Ramos (cell line): ENCODE data around the gene ZNF180.
"Not testable (repeated sequence)": the region's sequence is repeated elsewhere in the genome, so short reads cannot be mapped to it uniquely, and the experiment has no call there.

Source experiments
- in situ Hi-C: fragments of 300-500 bp; cut with MboI; formaldehyde crosslinking; loops from one replicate; pipeline ENCODE4 v1.14.3; 2022; ENCODE audit warnings: low sequenced_read_pairs; ENCODE audit not compliant: unreplicated experiment

The ZNF180 gene

DNA sequence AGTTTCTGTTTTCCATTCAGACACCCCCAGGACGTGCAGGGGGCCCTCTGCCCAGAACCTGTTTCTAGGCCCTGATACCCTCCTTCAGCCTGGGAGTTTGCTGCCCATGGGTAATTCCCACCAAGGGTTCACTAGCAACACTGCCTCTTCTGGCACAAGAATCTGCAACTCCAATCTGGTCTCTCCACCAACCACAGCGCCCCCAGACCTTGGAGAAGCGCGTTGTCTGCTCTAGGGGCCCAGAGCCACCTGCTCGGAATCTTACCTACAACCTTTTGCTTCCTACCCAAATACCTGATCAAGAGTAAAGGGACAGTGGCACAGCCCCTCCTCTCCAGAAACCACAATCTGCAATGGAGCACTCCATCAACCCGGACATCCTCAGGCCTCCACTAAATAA, 763 bp downstream of the ZNF180 start:
- in situ Hi-C loops, result no loop called here

DNA sequence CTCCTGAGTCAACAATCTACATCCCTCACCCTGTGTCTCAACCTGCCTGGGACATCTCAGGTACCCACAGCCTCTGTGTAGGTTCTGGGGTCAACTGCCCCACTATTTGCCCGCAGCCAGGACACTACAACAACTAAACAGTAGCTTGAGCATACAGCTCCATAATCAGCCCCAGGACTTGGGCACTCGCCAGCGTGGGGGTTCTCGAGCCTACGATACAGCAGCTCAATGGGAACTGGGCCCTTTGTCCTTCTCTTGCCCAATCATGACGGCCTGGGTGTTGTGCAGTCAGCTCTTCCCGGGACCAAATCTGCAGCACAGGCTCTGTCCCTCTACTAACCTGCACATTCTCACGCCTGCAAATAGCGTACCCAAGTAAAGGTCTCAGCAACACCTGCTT, 1.3 kb downstream of the ZNF180 start:
- in situ Hi-C loops, result no loop called here

DNA sequence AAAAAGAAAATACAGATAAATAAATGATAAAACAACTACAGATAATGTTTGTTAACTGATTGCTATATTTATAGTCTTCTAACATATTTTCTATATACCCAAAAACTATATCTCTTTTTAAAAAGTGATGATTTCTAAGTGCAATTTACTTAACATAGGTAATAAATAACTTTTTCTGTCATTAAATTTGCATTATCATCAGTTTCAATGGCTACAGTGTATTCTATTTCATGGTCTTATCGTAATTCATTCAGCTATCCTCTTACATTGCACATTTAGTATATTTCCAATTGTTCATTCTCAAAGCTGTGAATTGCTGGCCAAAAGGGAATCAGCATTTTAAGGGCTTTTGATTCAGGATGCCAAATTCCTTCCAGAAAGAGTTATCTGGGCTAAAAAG, 3.6 kb downstream of the ZNF180 start:
- in situ Hi-C loops, result no loop called here

DNA sequence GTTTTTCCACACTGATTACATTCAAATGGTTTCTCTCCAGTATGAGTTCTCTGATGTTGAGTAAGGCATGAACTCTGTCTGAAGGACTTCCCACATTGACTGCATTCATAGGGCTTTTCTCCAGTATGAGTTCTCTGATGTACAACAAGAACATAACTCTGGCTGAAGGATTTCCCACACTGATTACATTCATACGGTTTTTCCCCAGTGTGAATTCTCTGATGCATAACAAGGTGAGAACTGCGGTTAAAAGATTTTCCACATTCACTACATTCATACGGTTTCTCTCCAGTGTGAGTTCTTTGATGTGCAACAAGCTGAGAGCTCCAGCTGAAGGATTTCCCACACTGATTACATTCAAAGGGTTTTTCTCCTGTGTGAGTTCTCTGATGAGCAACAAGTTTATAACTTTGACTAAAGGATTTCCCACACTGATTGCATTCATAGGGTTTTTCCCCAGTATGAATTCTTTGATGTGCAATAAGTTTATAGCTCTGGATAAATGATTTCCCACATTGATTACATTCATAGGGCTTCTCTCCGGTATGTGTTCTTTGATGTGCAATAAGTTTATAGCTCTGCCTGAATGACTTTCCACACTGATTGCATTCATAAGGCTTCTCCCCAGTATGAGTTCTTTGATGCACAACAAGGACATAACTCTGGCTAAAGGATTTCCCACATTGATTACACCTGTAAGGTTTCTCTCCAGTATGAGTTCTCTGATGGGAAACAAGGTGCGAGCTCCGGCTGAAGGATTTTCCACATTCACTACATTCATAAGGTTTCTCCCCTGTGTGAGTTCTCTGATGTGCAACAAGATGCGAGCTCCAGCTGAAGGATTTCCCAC, 23.5 kb downstream of the ZNF180 start:
- in situ Hi-C loops, result no loop called here

DNA sequence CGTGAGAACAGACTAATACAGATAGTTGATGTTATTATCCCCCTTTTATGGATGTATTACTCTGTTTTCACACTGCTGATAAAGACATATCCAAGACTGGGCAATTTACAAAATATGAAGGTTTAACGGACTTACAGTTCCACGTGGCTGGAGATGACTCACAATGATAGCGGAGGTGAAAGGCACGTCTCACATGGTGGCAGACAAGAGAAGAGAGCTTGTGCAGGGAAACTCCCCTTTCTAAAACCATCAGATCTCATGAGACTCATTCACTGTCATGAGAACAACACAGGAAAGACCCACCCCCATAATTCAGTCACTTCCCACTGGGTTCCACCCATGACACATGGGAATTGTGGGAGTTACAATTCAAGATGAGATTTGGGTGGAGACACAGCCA, 31.6 kb downstream of the ZNF180 start:
- in situ Hi-C loops, result not testable (repeated sequence)

DNA sequence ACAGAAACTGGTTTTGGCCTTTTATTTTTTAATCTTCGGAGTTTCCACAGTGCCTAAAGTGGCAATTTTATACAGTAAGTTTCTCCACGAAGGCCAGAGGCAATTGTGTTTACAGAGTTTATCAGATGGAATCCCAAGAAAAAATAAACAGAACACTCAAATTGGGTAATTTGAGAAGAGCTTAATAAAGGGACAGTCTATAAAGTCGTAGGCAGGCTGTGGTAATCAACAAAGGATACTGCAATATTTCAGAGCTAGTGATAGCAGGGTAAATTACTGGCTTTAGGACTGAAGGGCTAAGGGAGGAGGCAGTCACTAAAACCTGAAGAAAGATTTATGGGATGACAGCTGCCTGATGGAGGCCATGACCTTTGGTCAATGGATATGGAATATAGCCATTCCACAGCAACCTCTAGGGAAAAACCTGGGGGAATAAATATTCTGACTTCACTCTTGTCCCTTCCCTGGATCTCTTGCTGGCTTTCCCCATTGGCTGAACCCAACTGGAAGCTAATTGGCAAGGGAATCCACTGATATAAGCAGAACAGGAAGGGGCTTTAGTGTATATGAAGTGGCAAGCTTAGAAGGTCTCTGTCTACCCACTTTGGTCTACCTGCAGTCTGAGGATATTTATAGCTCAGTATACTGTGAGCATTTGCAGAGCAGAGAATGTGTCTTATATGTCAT, 37.6 kb downstream of the ZNF180 start:
- in situ Hi-C loops, result not testable (repeated sequence)

DNA sequence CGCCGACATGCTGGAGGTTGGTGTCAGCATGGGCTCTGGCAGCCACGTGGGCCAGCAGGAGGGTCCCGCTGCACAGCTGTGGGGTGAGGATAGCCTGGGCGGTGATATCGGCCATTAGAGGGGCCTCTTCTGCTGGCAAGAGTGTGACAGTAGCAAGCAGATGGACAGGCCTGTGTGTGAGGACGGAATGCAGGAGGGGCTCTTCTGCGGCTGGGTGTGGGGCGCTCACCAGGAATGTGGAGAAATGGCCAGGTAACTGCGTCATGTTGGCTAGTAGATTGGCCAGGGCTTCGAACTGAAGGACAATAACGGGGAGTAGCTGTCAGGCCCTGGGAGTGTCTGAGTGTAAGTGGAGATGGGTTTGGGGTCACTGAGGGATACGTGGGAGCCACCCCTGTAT, 44.3 kb downstream of the ZNF180 start:
- in situ Hi-C loops, result not testable (repeated sequence)

DNA sequence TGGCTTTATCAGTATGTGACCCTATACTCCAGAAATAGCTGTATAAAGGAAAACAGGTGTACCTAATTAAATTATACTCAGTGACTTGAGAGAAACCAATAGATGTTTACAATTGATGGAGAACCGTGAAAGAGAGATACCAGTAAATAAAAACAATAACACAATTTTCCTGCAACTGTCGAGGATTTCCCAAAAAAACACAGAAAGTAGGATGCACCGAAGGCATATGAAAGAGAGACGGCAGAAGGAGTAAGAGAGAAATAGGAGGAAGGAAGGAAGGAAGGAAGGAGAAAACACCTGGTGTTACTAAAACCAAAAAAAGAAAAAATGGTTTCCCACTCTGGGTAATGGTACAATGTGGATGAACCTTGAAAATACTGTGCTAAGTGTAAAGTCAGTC, 45.2 kb downstream of the ZNF180 start:
- in situ Hi-C loops, result no loop called here

DNA sequence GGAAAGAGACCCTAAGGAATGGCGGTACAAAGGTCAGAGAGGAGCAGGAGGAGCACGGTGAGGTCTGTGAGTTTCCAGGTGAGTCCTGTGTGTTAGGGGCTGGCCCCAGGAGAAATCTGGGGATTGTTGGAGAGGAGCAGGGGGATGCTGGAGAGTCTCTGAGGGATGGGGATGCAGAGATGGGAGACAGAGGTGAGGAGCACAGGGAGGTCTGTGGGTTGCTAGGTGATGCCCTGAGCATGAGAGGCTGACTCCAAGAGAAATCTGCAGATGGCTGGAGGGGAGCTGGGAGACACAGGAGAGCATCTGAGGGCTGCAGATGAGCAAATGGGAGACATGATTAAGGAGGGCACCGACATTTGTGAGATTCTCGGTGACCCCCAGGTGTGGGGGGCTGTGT, 48.0 kb downstream of the ZNF180 start:
- in situ Hi-C loops, result no loop called here

DNA sequence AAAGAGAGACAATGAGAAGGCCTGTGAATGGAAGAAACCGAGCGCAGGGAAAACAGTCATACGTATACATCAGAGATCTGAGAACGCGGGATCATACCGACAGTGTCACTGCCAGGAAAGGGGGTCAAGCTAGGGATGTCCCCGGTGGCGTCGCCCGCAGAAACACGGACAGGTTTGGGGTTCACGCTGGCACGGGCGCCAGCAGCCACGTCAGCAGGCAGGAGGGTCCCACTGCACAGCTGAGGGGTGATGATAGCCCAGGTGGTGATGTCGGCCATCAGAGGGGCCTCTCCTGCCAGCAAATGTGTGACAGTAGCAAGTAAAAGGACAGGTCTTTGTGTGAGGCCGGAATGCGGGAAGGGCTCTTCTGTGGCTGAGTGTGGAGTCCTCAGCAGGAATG, 48.6 kb downstream of the ZNF180 start:
- in situ Hi-C loops, result no loop called here

DNA sequence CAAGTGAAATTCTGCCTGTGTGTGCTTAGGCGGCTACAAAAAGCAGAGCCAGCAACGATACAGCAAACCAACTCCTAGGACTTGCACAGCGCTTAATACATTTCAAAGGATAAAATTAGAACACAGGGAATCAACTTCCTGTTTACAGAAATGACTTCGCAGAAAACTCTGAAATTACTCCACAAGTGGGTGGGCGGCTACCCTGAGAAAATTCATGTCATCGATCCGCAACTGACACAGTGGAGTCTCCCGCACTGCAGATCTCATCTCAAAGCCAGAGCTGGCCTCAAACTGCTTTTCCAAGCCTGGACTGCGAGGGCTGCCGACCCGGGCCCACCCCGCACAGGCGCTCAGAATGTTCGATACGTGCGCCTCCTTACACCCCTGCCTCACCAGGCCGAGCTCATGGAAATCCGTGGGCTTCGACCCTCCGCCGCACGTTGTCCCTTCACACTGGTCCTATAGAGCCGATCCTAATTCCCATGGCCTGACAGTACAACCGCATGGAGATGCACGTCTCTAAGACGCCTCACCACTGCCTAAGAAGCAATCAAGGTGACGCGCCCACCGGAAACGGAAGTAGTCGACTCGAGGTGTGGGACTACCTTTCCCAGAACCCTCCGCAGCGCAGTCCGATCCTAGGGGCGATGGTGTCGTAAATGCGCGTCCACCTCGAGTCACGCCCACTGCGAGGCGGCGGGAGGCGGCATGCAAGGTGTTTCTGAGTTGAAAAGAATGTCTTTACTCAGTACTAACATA, 52.2 kb downstream of the ZNF180 start, which contains the start of gene ZNF229:
TSS of gene ZNF229 (minus strand) at position 557 of the 759 bp plus-strand sequence. CDS start 5,625 bp downstream, outside the sequence.
- in situ Hi-C loops, result no loop called here

DNA sequence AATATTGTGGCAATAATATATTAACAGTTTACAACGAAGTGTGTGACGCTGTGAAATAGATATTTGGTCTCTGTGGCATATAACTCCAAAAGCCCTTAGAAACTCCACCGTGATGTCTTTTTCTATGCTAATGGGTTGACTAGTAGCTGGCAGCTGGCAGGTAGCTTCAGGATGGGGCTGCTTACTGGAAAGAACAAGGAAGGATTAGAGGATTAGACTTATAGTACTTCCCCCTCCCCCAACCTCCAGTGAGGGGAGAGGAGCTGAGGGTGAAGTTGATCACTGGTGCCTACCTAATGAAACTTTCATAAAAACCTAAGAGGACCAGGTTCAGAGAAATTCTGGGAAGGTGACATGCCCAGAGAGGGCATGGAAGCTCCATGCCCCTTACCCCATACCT, 61.9 kb downstream of the ZNF180 start:
- in situ Hi-C loops, result no loop called here

DNA sequence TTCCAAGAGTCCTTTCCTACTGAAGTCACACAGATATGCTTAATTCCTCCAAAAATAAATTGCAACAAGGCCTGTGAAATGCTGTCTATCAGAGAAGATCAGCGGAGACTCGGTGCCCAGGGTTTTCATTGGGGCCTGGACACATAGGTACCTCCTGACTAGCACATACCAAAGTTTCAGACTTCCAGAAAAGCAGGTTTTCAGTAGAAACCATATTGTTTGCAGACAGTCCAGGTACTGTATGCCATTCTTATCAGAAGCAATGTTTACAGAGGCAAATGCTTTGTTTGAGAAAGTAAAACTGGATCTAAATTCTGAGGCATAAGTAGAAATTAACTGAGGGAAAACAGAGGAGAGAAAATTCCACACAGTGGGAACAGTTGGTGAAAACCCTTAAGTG, 64.9 kb downstream of the ZNF180 start:
- in situ Hi-C loops, result no loop called here

DNA sequence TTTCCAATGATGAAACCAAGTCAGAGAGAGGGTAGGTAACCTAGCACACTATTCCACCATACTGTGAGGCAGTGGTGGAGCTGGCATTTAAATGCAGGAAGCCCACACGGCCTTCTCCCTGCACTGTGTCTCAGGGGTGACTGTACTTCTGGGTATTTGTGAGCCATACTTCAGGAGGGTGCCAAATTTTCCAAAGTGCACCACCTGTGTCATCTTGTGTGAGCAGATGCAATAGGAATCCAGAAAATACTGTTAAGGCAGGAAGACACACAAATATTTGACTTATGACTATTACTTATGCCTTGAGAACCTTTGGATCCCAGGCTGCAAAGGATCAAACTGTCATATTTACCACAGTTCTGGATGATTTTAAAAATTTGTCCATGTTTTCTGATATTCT, 69.4 kb downstream of the ZNF180 start:
- in situ Hi-C loops, result no loop called here
